ENCODE results near the gene NSMF. TPM values are rescaled to one million over a fixed set of nuclear protein-coding genes. Genes with fewer than 3 reads are reported as not detected.
A peak's percentile ranks its signal among the peaks of the same experiment; 100 is the strongest.

The NSMF gene
- total RNA-seq, 1 donor = 22.0 TPM

DNA sequence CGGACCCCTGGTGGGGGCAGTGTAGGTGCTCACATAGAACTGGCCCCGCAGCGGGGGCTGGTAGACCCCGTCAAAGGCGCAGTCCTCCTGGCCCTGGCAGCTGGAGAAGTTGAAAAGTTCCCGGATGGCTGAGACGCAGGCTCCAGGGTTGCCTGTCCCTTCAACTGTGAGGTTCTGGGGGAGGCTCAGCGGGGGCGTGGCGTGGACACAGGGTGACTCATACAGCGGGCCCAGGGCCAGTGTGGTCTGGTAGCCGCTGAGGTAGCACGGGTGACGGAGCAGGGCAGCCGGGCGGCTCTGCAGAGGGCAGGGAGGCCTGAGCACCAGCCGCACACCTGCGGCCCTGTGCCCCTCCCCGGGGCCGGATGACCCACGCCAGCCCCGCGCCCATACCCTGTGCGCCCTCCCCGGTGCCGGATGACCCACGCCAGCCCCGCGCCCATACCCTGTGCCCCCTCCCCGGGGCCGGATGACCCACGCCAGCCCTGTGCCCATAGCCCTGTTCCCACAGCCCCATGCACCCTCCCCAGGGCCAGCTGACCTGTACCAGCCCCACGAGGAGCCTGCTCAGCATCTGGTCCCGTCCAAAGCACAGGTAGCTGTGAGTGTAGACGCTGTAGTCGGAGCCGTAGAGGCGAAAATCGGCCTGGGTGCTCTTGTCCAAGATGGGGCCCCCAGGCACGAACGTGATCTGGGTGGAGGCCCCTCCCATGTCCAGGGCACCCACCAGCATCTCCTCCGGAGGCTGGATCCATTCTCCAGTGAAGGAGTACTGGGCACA lies 23.0 kb downstream of the NSMF start:
- no peak overlapping the region for H3K4me3 ChIP-seq (ENCODE audit: low read depth, low read length)
- no peak for TF ChIP-seq CTCF (IDR thresholded peaks at IDR 0.05; ENCODE audit: insufficient read depth, low read depth, low read length)
- DNase-seq (ENCODE audit: low read depth) = peak; percentile 81

DNA sequence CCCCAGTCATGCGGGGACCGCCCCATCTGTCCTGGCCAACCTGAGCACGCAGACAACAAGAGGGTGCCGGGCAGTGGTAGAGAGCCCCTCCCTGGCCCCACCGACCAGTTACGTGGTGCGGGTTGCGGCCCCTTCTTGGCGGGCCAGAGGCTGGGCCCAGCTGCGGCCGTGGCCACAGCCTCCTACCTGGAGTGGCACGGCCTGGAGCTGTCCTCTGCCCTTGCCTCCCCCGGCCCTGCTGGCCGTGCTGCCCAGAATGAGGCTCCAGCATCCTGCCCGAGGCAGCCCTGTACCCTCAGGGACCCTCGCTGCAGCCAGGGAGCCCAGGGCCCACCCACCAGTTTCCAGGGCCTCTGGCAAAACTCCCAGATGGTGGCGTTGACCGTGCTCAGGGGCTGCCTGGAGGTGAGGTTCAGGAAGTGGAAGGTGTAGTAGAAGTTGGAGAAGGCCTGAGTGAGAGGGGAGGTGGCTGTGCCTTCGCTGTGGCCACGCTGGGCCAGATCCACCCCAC lies 23.7 kb downstream of the NSMF start:
- DNase-seq (ENCODE audit: low read depth) = no peak
- TF ChIP-seq CTCF (IDR thresholded peaks at IDR 0.05; ENCODE audit: insufficient read depth, low read depth, low read length) = no peak
- no peak overlapping the region for H3K4me3 ChIP-seq (ENCODE audit: low read depth, low read length)

DNA sequence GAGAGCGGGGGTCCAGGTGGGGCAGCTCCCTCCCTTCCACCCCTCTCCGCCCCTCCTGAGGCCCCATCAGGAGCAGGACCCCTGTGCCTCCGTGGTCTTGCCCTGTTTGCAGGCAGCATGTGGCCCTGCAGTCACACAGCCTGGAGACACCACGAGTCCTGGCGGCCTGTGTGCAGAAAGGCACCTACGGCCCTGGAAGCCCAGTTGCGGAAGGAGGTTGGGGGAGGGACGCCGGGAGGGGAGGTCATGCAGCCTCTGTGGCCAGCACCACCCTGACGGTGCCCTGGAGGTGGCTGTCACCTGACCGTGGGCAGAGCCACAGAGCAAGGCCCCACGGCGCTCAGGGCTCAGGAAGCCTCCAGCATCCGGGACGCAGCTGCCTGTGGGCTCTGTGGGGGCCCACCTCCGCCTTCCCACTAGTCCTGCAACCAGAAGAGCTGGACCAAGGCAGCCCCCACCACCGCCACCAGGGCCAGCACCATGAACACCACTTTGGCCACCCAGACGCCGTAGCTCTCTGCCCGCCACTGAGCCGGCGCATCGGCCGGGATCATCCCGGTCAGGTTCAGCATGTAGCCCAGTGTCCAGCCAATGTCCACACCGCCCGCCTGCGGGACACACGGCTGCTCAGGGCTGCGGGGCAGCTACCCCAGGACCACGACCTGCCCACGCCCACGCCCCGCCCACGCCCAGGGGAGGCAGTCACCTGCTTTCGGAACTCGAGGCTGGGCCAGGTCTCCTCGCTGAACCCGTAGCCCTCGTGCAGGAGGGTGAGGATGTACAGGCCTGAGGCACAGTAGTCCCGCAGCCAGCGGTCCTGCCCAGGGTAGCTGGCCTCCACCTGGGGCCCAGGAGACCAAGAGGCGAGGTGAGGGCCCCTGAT lies 24.4 kb downstream of the NSMF start:
- H3K4me3 ChIP-seq (ENCODE audit: low read depth, low read length) = no peak overlapping the region
- TF ChIP-seq CTCF (IDR thresholded peaks at IDR 0.05; ENCODE audit: insufficient read depth, low read depth, low read length) = no peak
- DNase-seq (ENCODE audit: low read depth) = no peak

DNA sequence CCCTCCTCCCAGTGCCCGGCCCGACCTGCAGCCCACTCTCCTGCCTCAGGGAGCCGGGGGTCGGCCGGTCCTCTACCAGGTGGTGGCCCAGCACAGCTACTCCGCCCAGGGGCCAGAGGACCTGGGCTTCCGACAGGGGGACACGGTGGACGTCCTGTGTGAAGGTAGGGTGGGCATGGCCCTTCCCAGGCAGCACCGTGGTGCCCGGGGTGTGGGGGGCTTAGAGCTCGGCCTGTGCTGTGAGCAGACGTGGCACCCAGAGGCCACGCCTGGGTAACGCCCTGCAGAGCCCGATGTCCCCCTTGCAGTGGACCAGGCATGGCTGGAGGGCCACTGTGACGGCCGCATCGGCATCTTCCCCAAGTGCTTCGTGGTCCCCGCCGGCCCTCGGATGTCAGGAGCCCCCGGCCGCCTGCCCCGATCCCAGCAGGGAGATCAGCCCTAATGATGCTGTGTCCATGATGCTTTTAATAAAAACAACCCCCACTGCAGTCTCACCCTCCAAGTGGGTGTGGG lies 25.2 kb downstream of the NSMF start:
- DNase-seq (ENCODE audit: low read depth) = no peak
- no peak for TF ChIP-seq CTCF (IDR thresholded peaks at IDR 0.05; ENCODE audit: insufficient read depth, low read depth, low read length)
- H3K4me3 ChIP-seq (ENCODE audit: low read depth, low read length) = no peak overlapping the region

DNA sequence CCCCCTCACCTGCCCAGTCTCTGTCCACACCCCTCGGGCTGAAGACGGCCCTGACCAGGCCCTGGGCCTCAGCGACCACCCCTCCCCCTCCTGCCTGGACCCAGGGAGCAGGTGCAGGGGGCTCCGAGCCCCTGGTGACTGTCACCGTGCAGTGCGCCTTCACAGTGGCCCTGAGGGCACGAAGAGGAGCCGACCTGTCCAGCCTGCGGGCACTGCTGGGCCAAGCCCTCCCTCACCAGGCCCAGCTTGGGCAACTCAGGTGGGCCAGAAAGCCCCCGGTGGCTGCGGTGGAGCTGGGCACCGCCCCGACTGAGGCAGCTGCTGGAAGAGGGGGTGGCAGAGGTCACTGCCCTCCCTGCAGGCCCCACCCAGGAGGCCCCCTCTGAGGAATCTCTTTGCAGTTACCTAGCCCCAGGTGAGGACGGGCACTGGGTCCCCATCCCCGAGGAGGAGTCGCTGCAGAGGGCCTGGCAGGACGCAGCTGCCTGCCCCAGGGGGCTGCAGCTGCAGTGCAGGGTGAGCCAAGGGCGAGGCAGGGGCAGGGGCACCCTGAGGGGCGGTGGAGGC lies 25.7 kb downstream of the NSMF start:
- TF ChIP-seq CTCF (IDR thresholded peaks at IDR 0.05; ENCODE audit: insufficient read depth, low read depth, low read length) = no peak
- no peak overlapping the region for H3K4me3 ChIP-seq (ENCODE audit: low read depth, low read length)
- DNase-seq (ENCODE audit: low read depth) = no peak

- TF ChIP-seq CTCF (IDR thresholded peaks at IDR 0.05; ENCODE audit: insufficient read depth, low read depth, low read length) = no peak
- no peak for DNase-seq (ENCODE audit: low read depth)
- H3K4me3 ChIP-seq (ENCODE audit: low read depth, low read length) = no peak overlapping the region
Measured at GRCh38 chr9:137432687-137433348, 26.3 kb downstream of the NSMF start.

All from fibroblast of villous mesenchyme (primary cell).